Measurements from ENCODE around the gene RAB5B.
"Not testable (repeated sequence)": the region's sequence is repeated elsewhere in the genome, so short reads cannot be mapped to it uniquely, and the experiment has no call there.

The RAB5B gene

GRCh38 chr12:56040963-56041551 lies 67.2 kb downstream of the RAB5B start:
- H3K4me3 ChIP-seq (ENCODE audit: low read depth, low read length) = peak overlapping the region; percentile 31
- DNase-seq (ENCODE audit: low read depth) = no peak

- DNase-seq (ENCODE audit: low read depth) = peak; percentile 100
- H3K4me3 ChIP-seq (ENCODE audit: low read depth, low read length) = peak within 1 kb of the TSS; percentile 95
Observed at GRCh38 chr12:56041552-56042429, 67.9 kb downstream of the RAB5B start, which contains the start of gene RPS26. Gene RPS26, plus strand, starts transcription at chr12:56041918. Its CDS starts 249 bp downstream, at chr12:56042167.

GRCh38 chr12:56042430-56042813 lies 68.5 kb downstream of the RAB5B start:
- H3K4me3 ChIP-seq (ENCODE audit: low read depth, low read length) = peak overlapping the region; percentile 95
- not testable (repeated sequence) for DNase-seq (ENCODE audit: low read depth)

GRCh38 chr12:56042843-56043242 lies 69.0 kb downstream of the RAB5B start:
- DNase-seq (ENCODE audit: low read depth) = no peak
- peak overlapping the region; percentile 95 for H3K4me3 ChIP-seq (ENCODE audit: low read depth, low read length)
